HL-60 (cell line): ENCODE results near the gene IL1RAPL1.

Experiments
- GABPA ChIP-seq: IDR thresholded peaks from 2 replicates; pipeline ENCODE4 v1.6.1; 2012; ENCODE audit warnings: low read depth
- POLR2AphosphoS5 ChIP-seq: IDR thresholded peaks from 2 replicates; pipeline ENCODE4 v1.6.1; 2012; ENCODE audit warnings: low read depth
- TF ChIP-seq, protein P1 (sequence below): IDR thresholded peaks from one replicate; pipeline ENCODE4 v1.5.1; 2011; ENCODE audit warnings: low read length, control low read depth, inconsistent platforms; ENCODE audit not compliant: insufficient read depth
- TF ChIP-seq, protein P2 (sequence below): IDR thresholded peaks from 2 replicates; pipeline ENCODE4 v1.6.1; 2012; ENCODE audit warnings: low read depth; ENCODE audit not compliant: insufficient replicate concordance

DNA sequence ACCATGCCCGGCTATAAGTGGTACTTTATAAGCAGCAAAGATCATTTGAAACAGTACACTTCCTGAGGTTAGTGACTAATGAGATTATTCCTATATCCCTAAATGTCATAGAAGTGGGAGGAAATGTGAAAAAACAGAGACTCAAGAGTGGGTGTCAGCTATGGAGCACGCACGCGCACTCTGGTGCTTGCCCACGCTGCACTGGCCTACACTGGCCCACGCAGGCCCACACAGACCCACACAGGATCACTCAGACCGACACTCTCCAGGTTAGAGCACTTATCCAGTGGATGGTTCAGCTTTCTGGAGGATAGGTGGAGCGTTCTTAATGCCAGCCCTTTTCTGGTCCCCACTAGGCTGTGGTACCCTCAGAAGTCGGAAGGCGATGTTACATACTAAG, 78.5 kb downstream of the IL1RAPL1 start:
- TF ChIP-seq, protein P1, sequence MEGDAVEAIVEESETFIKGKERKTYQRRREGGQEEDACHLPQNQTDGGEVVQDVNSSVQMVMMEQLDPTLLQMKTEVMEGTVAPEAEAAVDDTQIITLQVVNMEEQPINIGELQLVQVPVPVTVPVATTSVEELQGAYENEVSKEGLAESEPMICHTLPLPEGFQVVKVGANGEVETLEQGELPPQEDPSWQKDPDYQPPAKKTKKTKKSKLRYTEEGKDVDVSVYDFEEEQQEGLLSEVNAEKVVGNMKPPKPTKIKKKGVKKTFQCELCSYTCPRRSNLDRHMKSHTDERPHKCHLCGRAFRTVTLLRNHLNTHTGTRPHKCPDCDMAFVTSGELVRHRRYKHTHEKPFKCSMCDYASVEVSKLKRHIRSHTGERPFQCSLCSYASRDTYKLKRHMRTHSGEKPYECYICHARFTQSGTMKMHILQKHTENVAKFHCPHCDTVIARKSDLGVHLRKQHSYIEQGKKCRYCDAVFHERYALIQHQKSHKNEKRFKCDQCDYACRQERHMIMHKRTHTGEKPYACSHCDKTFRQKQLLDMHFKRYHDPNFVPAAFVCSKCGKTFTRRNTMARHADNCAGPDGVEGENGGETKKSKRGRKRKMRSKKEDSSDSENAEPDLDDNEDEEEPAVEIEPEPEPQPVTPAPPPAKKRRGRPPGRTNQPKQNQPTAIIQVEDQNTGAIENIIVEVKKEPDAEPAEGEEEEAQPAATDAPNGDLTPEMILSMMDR: no peak
- no peak for TF ChIP-seq GABPA
- no peak for TF ChIP-seq POLR2AphosphoS5
- TF ChIP-seq, protein P2, sequence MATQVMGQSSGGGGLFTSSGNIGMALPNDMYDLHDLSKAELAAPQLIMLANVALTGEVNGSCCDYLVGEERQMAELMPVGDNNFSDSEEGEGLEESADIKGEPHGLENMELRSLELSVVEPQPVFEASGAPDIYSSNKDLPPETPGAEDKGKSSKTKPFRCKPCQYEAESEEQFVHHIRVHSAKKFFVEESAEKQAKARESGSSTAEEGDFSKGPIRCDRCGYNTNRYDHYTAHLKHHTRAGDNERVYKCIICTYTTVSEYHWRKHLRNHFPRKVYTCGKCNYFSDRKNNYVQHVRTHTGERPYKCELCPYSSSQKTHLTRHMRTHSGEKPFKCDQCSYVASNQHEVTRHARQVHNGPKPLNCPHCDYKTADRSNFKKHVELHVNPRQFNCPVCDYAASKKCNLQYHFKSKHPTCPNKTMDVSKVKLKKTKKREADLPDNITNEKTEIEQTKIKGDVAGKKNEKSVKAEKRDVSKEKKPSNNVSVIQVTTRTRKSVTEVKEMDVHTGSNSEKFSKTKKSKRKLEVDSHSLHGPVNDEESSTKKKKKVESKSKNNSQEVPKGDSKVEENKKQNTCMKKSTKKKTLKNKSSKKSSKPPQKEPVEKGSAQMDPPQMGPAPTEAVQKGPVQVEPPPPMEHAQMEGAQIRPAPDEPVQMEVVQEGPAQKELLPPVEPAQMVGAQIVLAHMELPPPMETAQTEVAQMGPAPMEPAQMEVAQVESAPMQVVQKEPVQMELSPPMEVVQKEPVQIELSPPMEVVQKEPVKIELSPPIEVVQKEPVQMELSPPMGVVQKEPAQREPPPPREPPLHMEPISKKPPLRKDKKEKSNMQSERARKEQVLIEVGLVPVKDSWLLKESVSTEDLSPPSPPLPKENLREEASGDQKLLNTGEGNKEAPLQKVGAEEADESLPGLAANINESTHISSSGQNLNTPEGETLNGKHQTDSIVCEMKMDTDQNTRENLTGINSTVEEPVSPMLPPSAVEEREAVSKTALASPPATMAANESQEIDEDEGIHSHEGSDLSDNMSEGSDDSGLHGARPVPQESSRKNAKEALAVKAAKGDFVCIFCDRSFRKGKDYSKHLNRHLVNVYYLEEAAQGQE: no peak
